GM19351 (cell line): ENCODE measurements around the gene INTS13.
A peak's percentile ranks its signal among the peaks of the same experiment; 100 is the strongest.
"Not testable (repeated sequence)": the region's sequence is repeated elsewhere in the genome, so short reads cannot be mapped to it uniquely, and the experiment has no call there.

Experiments used
- ATAC-seq: cut with Tn5 transposase; IDR thresholded peaks from one replicate; pipeline ENCODE4 v1.9.1; 2021; ENCODE audit warnings: mild to moderate bottlenecking, moderate library complexity; ENCODE audit not compliant: unreplicated experiment

The INTS13 gene

DNA sequence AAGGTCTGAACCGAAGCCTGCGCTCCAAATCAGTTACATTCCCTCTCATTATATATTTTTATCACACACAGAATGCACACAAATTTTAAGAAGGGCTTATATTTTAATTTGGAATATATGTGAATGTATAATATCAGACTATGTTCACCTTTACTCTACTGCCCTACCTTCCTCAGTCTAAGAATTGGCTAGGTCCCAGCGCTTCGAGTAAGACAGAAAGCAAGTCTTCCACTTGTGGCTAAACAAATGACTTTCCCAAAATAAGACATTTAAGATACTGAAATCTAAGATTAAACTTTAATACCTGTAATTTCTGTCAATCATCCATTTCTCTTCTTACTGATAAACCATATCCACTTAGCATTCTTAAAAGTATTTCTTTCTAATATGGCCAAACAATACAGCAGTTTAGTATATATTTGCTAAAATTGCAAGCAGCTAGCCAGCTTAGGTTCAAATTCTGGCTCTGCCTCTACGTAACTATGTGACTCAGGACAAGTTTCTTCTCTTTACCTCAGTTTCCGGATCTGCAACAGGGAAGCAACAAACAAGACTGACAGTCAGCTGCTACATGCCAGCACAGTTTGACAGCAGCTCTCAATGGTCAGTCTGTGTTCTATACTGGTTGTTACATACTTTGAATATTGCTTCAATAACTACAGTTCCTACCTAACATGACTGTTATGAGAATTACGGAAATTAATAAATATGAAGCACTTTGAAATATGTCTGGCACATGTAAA lies 2.0 kb downstream of the INTS13 start:
- ATAC-seq = no peak

DNA sequence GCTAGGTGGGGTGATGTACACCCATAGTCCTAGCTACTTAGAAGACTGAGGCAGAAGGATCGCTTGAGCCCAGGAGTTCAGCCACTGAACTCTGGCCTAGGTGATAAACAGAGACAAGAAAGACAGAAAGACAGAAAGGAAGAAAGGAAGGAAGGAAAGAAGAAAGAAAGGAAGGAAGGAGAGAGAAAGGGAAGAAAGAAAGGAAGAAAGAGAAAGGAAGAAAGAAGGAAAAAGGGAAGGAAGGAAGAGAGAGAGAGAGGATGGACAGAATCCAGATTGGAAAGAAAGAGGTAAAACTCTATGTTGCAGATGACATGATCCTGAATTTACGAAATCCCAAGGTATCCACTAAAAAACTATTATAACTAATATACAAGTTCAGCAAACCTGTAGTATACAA lies 8.2 kb downstream of the INTS13 start:
- no peak for ATAC-seq

DNA sequence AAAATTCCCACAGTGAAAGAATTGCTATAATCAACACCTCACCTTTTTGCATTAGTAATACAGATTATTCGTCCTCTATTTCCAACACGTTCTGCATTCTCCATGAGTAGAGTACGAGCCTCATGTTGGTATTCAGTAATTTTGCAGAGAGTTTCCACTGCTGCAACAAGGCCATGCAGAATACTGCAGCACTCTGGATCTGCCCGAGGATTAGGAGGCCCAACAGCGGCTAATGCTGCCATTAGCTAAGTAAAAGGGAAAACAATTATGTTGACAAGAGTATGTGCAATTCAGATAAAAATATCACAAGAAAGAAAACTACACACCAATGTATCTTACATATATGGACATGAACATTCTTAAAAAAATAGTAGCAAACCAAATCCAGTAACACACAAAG lies 9.1 kb downstream of the INTS13 start:
- no peak for ATAC-seq

DNA sequence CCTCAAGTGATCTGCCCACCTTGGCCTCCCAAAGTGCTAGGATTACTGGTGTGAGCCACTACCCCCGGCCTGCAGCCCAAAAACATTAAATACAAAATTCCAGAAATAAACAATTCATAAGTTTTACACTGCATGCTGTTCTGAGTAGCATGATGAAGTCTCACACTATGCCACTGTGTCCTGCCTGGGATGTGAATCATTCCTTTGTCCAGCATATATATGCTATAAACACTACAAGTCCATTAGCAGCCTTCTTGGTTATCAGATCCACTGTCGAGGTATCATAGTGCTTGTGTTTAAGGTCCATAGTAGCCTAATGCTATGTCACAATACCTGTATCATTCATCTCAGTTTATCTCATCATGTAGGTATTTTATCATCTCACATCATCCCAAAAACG lies 15.9 kb downstream of the INTS13 start:
- no peak for ATAC-seq

DNA sequence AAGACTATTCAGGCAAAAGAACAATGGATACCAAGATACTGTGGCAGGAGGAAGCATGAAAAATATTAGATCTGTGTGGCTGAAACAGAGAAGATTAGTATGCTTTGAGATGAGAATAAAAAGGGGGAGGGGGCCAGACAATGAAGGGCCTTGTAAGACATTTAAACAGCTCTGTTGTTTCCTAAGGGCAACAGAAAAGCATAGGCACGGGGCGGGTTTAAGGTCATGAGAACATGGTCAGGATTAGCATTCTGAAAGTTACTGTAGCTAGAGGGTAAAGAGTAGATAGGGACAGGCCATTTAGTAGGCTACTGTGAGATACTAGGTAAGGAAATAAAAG lies 18.6 kb downstream of the INTS13 start:
- no peak for ATAC-seq

DNA sequence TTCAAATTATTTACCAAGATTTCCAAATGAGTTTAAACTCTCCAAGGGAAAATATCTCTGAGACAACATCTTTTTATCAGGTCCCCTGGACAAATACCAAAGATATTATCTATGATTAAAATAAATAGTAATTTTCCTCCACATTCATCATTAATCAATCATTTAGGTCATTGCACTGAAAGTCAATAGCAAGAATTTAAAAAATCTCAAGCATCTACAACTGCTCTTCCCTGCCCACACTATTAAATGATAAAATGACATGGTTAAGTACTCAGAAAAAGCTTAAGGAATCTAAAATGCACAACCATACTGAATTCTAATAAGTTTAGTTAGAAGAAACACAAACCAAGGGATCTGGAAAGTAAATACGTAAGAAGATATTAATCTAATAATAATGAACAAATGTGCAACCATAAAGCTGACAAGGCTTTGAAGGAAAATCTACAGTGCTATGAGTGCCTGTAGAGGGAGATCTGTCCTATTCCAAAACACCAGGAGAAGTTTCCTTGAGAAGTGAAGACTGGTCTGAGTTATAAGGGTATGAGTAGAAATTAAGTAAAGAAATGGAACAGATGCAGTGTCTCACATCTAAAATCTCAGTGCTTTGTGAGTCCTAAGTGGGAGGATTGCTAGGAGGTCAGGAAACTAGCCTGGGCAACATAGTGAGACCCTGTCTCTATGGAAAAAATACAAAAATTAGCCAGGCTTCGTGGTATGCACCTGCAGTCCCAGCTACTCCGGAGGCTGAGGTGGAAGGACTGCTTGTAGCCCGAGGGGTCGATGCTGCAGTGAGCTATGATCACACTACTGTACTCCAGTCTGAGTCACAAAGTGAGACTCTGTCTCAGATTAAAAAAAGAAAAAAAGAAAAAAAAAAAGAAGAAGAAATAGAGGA lies 19.2 kb downstream of the INTS13 start:
- ATAC-seq = no peak

DNA sequence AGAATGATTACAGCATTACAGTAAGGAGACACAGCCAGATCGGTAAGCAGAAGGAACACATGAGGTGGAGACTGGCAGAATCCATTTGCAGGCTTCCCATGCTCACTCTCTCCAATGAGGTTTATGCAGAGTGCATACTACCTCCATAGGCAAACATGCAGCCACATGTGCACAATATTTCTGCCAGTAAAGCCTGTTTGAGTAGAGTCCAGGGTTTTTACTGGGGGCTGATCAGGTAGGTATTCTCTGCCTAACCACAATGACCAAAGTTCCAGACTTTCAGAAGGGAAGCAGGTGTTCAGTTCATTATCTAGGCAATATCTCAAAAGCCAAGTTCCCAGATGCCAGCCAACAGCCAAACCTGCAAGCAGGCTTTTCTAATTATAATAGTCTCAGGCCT lies 31.1 kb downstream of the INTS13 start:
- no peak for ATAC-seq

DNA sequence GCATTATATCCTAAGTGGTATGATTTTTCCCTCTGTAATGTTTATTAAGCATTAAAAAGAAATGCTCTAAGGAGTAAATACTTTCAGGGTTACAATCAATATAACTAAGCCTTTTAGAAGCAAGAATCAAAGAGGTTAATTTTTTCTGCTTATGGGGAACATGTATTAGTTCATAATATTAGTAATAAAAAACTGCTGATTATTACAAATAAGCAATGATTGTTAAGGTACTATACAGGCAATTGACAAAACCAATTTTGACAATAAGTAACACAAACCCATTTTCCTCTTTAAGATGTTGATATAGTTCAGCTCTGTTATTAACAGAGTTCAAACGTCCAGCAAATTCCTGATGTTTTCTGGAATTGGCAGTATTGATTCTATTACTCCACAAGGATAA lies 31.8 kb downstream of the INTS13 start:
- no peak for ATAC-seq

DNA sequence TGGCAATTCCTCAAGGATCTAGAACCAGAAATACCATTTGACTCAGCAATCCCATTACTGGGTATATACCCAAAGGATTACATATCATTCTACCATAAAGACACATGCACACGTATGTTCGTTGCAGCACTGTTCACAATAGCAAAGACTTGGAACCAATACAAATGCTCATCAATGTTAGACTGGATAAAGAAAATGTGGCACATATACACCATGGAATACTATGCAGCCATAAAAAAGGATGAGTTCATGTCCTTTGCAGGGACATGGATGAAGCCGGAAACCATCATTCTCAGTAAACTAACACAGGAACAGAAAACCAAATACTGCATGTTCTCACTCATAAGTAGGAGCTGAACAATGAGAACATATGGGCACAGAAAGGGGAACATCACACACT lies 34.4 kb downstream of the INTS13 start:
- not testable (repeated sequence) for ATAC-seq

DNA sequence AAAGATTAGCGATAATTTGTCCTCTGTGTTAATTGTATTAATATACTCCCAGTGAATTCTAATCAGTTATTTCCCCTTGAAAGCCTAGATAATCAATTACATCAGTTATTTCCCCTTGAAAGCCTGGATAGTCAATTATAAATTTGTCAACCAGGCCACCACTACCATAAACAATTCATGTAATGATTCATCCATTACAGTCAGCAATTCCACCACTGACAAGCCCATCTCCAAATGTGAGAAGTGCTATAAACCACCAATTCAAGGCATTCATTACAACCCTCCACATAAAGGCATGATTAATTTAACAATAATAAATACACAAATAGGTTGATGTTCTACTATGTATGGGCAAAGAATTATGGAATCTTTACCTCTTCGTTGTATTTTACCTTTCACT lies 40.9 kb downstream of the INTS13 start:
- ATAC-seq = no peak

DNA sequence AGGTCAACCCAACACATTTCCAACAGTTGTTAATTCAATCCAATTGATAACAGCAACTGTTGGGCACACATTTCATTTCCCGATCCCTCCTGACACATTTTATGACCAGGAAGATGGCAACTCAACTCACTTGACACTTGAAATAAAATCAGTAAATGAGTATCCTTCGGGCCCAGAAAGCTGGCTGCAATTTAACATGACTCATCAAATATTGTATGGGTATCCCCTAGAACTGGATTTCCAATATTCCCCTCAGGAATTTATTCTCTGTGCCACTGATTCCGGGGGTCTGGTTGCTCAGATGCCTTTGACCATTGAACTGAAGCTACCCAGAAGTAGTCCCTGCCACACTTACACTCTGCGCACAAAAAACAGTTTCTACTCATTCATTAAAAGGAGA lies 42.1 kb downstream of the INTS13 start:
- no peak for ATAC-seq

DNA sequence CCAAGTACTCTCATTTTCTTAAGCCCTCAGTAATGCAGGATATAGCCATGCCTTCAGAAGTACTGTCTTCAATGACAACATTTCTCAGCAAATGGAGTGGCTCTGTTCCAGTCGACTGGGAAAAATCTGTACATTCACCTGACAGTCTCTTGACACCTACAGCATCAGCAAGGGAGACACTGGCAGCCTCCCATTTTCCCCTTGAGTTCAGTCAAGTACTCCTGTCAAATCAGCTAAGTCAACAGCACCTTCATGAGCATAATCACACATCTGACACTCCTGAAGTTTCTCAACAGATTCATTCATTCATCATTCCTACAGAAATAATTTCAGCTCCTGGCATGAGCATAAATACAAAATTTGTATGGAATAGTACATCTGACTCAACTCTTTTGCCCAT lies 46.1 kb downstream of the INTS13 start:
- ATAC-seq = no peak

DNA sequence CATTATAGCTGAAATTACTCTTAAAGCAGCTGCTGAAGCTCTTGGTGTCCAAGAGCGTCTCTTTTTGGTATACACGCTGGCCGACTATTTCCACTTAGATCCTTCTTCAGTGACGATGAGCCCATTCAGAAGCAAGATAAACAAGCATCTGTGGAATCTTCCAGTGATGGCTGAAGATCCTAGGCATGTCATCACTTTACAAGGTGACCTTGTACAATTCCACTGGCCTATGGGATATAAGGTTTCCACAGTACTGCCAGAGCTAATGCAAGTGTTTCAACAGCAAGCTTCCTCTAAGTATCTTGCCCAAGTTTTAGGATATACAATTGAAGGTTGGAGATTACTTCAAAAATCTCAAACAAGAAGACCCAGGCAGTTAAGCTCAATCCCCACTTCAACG lies 47.0 kb downstream of the INTS13 start:
- ATAC-seq = no peak

DNA sequence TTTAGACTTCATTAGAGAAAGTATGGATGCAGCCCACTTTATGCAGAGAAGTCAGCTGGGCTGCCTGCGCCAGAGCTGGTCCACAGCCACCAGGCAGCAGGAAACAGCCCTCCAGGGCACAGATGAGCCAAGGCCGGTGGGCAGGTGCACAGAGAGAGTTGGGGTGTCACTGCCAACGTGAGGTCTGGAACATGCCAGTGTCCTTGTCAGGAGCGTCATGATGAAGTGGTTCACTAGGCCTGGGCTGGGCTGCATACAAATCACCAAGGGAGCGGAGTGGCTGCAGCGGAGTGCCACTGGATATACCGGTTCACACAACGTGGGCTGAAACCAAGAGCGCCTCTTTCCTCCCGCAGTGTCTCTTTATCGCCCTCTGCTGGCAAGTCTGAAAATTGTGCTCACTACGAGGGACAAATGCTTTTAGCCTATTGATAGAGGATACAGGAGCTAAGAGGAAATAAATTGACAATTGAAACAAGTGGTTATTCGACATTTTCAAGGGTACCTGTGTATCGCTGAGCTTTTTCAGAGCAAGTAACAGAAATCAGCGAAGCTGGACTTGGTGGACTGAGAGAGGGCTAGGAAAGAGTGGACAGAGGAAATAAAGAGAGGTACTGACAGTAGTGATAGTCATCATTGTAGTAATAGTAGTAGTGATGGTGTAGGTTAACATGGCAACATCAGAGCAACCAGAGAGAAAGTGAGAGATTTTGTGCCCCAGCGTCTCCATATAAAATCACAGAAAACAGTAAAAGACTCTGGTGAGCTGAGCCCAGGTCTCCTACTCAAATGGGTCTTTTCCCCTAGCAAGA lies 52.8 kb downstream of the INTS13 start:
- peak; percentile 95 for ATAC-seq

DNA sequence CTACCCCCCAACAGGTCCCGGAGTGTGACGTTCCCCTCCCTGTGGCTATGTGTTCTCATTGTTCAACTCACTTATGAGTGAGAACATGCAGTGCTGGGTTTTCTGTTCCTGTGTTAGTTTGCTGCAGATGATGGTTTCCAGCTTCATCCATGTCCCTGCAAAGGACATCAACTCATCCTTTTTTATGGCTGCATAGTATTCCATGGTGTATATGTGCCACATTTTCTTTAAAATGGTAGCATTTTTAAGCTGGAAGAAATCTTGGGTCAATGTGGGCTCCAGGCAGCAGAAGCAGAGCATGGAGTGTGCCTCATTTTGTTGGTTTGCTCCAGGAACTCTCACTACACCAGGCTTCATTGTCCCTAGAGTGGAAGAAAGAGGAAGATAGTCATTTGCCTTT lies 57.2 kb downstream of the INTS13 start:
- ATAC-seq = no peak

DNA sequence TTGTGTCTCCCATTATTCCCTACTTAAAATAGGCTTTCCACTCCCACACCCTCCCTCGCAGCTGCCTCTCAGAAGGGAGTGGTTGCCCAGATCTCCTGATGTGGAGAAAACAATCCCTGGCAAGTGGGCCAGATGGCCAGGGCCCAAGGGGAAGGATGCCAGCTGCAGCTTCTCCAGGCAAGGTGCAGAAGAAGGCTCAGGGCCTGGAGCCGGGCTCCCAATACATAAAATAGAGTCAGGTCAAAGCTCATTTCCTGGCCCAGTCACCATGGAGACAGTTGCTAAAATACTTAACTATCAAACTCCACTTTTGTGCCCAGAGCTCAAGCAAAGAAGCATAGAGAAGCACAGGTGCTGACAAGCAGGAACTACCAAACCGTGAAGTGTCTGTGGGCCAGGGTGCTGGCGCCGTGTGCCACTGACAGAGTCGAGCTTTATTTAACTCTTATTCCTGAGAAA lies 59.1 kb downstream of the INTS13 start:
- ATAC-seq = peak; percentile 47

DNA sequence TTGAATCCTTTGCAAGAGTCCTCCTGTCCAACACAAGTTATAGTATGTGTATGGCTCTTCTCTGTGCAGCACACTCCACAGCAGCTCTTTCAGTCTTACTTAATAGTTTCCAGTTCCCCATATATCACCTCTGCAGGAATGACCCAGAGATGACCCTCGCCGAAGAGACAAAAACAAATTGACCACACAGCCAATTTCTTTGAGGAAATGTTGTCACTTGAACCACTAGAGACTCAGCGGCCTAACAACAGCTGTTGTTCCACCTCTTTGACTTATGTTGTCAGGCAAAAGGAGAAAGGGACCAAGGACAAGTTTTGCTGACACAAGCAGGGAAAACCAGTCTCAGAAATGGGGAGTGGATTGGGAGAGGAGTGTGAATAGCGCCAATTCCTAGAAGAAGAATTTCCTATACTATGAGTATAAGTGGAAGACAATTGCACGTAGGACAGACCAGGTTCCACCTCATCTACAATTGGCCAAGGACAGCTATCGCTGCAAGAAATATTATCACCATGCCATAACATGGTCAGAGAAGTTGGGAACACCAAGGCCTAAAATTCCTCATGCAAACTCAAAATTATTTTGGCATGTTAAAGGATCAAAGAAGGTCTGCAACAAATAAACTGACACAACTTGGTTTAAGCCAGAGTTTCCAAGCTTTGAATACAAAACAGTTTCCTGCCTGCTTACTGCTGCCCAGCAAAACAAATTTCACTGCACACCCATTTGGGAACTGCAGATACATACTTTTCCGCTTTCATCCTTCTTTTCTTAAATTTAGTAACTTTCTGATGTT lies 63.1 kb downstream of the INTS13 start:
- peak; percentile 76 for ATAC-seq

DNA sequence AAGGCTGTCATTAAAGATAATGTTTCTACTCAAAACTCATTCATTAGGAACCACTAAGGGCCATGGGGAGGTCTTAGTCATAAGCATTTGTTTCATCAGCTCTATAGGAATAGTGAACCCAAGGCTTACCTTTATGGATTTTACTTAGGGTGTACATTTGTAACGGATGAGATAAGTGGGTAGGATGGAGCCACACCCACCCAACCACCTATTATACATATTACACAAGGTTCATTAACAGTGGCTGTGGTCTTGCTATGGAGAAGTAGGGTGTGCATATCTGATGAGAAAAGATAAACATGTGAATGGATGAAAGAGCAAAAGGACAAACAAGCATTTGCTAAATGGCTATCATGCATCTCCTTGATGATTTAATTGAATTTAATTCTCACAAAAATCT lies 65.2 kb downstream of the INTS13 start:
- no peak for ATAC-seq

DNA sequence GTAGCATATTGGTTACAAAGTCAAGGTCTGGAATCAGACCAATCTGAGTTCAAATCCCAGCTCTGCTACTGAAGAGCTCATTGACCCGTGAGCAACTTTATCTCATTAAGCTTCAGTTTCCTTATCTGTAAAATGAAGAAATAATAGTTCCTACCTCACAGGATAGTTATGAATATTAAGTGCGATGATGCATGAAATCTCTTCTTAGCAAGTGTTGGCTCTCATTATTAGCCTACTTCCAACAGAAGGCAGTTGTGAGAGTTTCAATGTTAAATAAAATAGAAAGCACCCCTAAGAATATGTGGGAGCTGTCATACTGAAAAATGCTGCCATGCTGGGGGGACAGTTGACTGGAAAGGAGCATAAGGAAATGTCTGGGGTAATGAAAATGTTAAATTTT lies 65.8 kb downstream of the INTS13 start:
- no peak for ATAC-seq

DNA sequence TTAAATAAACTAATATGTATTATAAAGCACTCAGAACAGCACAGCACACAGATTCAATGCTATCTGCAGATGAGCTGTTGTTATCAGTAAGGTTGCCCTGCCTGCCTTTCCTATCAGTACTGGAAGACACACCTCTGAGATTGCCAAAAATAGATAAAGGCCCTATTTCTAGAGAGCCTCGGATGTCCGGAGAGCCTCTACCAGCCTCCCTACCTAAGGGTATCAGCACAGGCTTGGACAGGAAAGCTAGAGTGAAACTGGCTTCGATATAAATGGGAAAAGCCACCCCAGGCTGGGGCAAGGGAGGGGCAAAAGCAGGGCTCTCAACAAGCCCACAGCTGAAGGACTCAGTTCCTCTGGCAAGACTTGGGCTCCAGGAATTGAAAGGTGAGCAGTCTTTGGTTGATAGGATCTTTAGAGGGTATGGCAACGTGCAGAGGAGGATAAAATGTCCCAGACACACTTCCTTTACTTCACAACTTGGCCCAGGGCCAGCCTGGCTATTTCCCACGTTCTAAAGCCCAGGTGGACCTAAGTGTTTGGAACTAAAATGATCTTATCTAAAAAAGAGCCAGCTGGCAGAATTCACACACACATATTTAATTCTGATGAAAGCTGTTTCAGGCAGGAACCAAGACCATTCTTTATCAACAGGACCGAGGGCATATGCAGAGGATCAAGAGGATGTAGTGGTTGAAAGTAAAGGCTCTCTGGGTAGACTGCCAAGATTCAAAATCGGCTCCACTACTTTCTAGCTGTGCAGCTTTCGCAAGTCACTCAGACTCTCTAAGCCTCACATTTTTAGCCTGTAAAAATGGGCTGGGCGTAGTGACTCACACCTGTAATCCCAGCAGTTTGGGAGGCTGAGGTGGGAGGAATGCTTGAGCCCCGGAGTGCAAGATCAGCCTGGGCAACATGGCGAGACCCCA lies 67.0 kb downstream of the INTS13 start:
- no peak for ATAC-seq
